Testis (tissue), 2 donors: ENCODE results near the gene NKAIN2.

Experiments
- CTCF ChIP-seq, 3 experiments: fragments of 450-650 bp in 2 of 3; fragments of 200-600 bp in 1 of 3; sonication (generic) in 1 of 3; IDR thresholded peaks; one replicate each; pipeline ENCODE4 v1.5.1; 2016 to 2019; ENCODE audit warnings: antibody characterized with exemption in 3 of 3, mild to moderate bottlenecking in 2 of 3, moderate library complexity in 1 of 3
- POLR2A ChIP-seq: fragments of 450-650 bp; IDR thresholded peaks from one replicate; pipeline ENCODE4 v1.6.1; 2017; ENCODE audit warnings: antibody characterized with exemption, mild to moderate bottlenecking, moderate library complexity

GRCh38 chr6:124282541-124282940, 478.9 kb downstream of the NKAIN2 start:
- TF ChIP-seq CTCF (IDR thresholded peaks at IDR 0.05) (no peak), POLR2A (no peak)
